K562 (cell line): Measurements from ENCODE around the gene ZIC2. TPM values are rescaled to one million over a fixed set of nuclear protein-coding genes. Genes with fewer than 3 reads are reported as not detected.
A peak's percentile ranks its signal among the peaks of the same experiment; 100 is the strongest.

Experiments used
- GATAD2B ChIP-seq: fragments of 450-650 bp; IDR thresholded peaks from 2 replicates; pipeline ENCODE4 v1.6.1; 2017; ENCODE audit warnings: mild to moderate bottlenecking, borderline replicate concordance
- MIER1 ChIP-seq: fragments of 450-650 bp; IDR thresholded peaks from 2 replicates; pipeline ENCODE4 v1.6.1; 2016; ENCODE audit warnings: antibody characterized with exemption, mild to moderate bottlenecking, low read depth
- NR2C2 ChIP-seq, 2 experiments: fragments of 200-800 bp in 1 of 2; sonication (Bioruptor generic) in 1 of 2; sonication (generic) in 1 of 2; formaldehyde crosslinking in 1 of 2; IDR thresholded peaks; 2 replicates each; pipeline versions ENCODE4 v1.6.1 to v1.8.0; 2016 to 2022; ENCODE audit warnings: mild to moderate bottlenecking in 1 of 2, missing compliant biosample characterization in 1 of 2, missing genetic modification characterization in 1 of 2, missing genetic modification reagents in 1 of 2
- NR3C1 ChIP-seq: sonication (generic); formaldehyde crosslinking; IDR thresholded peaks from 2 replicates; pipeline ENCODE4 v1.8.1; 2022; ENCODE audit warnings: missing genetic modification reagents
- NRF1 ChIP-seq, 2 experiments: fragments of 450-650 bp; IDR thresholded peaks in 1 of 2; conservative IDR thresholded peaks in 1 of 2; 2 replicates each; pipeline ENCODE4 v1.6.1; 2014; ENCODE audit warnings: mild to moderate bottlenecking in 2 of 2
- PHF8 ChIP-seq: fragments of 200-600 bp; sonication (generic); IDR thresholded peaks from 2 replicates; pipeline ENCODE4 v1.6.1; 2012; ENCODE audit warnings: mixed run types, mild to moderate bottlenecking, inconsistent platforms, low read length, moderate library complexity, borderline replicate concordance
- ZBTB1 ChIP-seq: sonication (generic); formaldehyde crosslinking; IDR thresholded peaks from 2 replicates; pipeline ENCODE4 v1.8.1; 2023; ENCODE audit warnings: missing genetic modification reagents, low read depth, mild to moderate bottlenecking, borderline replicate concordance
- ZFX ChIP-seq: sonication (generic); formaldehyde crosslinking; IDR thresholded peaks from 2 replicates; pipeline ENCODE4 v1.8.0; 2022; ENCODE audit warnings: mild to moderate bottlenecking, missing genetic modification reagents, moderate library complexity
- polyA plus RNA-seq, 8 experiments: library from polyadenylated mRNA; depleted of rRNA in 4 of 8; stranded (reverse) in 5 of 8; unstranded in 3 of 8; fragments of >200 nt; fragmentation: Nextera tagmentation in 2 of 8; fragmentation: Illumina TruSeq in 1 of 8; extraction: Ambion mirVana in 2 of 8; extraction: Trizol in 1 of 8; gene quantifications; 2 replicates each; pipeline versions ENCODE4 v1.2.1 to v1.2.3, GENCODE V29; 2011 to 2014; ENCODE audit warnings: inconsistent platforms in 1 of 8, missing spikeins in 1 of 8
- total RNA-seq, 7 experiments: library from RNA; depleted of rRNA in 6 of 7; stranded (reverse); fragments of >200 nt in 6 of 7; fragmentation: Illumina TruSeq in 2 of 7; extraction: Trizol in 2 of 7; gene quantifications; 2 replicates each; pipeline versions ENCODE4 v1.2.1 to v1.2.3, GENCODE V29; 2011 to 2021; ENCODE audit warnings: low replicate concordance in 1 of 7
- TF ChIP-seq, protein P1 (sequence below), 2 experiments: fragments of 450-650 bp in 1 of 2; sonication (generic) in 1 of 2; formaldehyde crosslinking in 1 of 2; IDR thresholded peaks; 2 replicates each; pipeline versions ENCODE4 v1.7.1 to v1.9.0; 2016 to 2022; ENCODE audit warnings: inconsistent platforms in 1 of 2, mild to moderate bottlenecking in 1 of 2, missing genetic modification reagents in 1 of 2
- TF ChIP-seq, protein P2 (sequence below): sonication (generic); formaldehyde crosslinking; IDR thresholded peaks from 2 replicates; pipeline ENCODE4 v1.8.0; 2023; ENCODE audit warnings: mild to moderate bottlenecking, missing genetic modification reagents
- TF ChIP-seq, protein P3 (sequence below), 2 experiments: fragments of 200-800 bp in 1 of 2; sonication (Bioruptor generic) in 1 of 2; sonication (generic) in 1 of 2; formaldehyde crosslinking in 1 of 2; IDR thresholded peaks in 1 of 2; conservative IDR thresholded peaks in 1 of 2; 2 replicates each; pipeline versions ENCODE4 v1.5.0 to v1.6.1; 2016 to 2020; ENCODE audit warnings: missing compliant biosample characterization in 1 of 2, missing genetic modification characterization in 1 of 2, missing genetic modification reagents in 1 of 2
- TF ChIP-seq, protein P4 (sequence below): sonication (generic); formaldehyde crosslinking; IDR thresholded peaks from 2 replicates; pipeline ENCODE4 v1.8.0; 2022; ENCODE audit warnings: mild to moderate bottlenecking, missing genetic modification reagents

ZIC2 gene
- total and polyA plus RNA-seq, 9 of the 15 experiments (the other 6 are each of a cell fraction or from before 2014, with no cell fraction given): 1.8 to 18.0 (median 4.5) TPM

DNA sequence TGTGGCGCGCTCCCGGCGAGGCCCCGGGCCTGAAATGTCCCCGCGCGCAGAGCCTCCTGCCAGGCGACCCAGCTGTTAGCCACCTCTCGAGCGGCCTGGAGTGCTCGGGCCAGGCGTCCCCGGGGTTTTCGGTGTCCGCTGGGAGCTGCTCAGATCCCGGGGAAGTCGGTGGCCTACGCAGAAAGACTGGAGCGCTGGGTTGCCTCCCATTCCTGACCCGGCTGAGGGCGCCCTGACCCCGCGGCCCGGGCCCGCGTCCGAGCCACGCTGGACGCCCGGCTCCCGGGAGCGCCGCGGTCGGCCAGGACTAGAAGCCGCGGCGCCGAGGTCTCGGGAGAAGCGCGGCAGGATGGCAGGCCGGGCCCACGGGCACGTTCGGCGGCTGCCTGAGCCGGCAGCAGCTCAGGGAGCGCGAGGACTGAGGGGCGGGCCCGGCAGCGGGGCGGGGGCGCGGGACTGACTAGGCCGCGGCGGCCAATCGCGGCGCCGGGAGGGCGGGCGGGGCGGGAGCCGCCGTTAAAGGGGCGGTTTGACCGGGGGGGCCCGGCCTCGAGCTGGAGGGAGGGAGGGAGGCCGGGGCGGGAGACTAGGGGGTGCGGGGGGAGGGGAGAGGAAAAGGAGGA lies 1.3 kb upstream of the ZIC2 start (continued):
- TF ChIP-seq, protein P1, sequence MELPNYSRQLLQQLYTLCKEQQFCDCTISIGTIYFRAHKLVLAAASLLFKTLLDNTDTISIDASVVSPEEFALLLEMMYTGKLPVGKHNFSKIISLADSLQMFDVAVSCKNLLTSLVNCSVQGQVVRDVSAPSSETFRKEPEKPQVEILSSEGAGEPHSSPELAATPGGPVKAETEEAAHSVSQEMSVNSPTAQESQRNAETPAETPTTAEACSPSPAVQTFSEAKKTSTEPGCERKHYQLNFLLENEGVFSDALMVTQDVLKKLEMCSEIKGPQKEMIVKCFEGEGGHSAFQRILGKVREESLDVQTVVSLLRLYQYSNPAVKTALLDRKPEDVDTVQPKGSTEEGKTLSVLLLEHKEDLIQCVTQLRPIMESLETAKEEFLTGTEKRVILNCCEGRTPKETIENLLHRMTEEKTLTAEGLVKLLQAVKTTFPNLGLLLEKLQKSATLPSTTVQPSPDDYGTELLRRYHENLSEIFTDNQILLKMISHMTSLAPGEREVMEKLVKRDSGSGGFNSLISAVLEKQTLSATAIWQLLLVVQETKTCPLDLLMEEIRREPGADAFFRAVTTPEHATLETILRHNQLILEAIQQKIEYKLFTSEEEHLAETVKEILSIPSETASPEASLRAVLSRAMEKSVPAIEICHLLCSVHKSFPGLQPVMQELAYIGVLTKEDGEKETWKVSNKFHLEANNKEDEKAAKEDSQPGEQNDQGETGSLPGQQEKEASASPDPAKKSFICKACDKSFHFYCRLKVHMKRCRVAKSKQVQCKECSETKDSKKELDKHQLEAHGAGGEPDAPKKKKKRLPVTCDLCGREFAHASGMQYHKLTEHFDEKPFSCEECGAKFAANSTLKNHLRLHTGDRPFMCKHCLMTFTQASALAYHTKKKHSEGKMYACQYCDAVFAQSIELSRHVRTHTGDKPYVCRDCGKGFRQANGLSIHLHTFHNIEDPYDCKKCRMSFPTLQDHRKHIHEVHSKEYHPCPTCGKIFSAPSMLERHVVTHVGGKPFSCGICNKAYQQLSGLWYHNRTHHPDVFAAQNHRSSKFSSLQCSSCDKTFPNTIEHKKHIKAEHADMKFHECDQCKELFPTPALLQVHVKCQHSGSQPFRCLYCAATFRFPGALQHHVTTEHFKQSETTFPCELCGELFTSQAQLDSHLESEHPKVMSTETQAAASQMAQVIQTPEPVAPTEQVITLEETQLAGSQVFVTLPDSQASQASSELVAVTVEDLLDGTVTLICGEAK (IDR thresholded peaks at IDR 0.05): no peak
- TF ChIP-seq, protein P1 (CRISPR knock-in tag; IDR thresholded peaks at IDR 0.05): 0 out of 2 replicates have a peak, but pooled peaks have one; percentile 14
- TF ChIP-seq NRF1 (conservative IDR thresholded peaks at IDR 0.05 in 1 of 2, IDR thresholded peaks at IDR 0.05 in 1 of 2): peak in 1 of 2 experiments; percentile 34; a peak in 2 of 4 replicates
- TF ChIP-seq ZBTB1 (CRISPR knock-in tag): peak; percentile 36; the same call in 1 of the 2 replicates
- TF ChIP-seq NR3C1 (CRISPR knock-in tag): 0 out of 2 replicates have a peak, but pooled peaks have one; percentile 80
- TF ChIP-seq, protein P2, sequence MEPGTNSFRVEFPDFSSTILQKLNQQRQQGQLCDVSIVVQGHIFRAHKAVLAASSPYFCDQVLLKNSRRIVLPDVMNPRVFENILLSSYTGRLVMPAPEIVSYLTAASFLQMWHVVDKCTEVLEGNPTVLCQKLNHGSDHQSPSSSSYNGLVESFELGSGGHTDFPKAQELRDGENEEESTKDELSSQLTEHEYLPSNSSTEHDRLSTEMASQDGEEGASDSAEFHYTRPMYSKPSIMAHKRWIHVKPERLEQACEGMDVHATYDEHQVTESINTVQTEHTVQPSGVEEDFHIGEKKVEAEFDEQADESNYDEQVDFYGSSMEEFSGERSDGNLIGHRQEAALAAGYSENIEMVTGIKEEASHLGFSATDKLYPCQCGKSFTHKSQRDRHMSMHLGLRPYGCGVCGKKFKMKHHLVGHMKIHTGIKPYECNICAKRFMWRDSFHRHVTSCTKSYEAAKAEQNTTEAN (CRISPR knock-in tag): 0 out of 2 replicates have a peak, but pooled peaks have one; percentile 11
- peak; percentile 80 for TF ChIP-seq ZFX
- peak; percentile 29; the same call in 1 of the 2 replicates for TF ChIP-seq GATAD2B
- TF ChIP-seq, protein P3, sequence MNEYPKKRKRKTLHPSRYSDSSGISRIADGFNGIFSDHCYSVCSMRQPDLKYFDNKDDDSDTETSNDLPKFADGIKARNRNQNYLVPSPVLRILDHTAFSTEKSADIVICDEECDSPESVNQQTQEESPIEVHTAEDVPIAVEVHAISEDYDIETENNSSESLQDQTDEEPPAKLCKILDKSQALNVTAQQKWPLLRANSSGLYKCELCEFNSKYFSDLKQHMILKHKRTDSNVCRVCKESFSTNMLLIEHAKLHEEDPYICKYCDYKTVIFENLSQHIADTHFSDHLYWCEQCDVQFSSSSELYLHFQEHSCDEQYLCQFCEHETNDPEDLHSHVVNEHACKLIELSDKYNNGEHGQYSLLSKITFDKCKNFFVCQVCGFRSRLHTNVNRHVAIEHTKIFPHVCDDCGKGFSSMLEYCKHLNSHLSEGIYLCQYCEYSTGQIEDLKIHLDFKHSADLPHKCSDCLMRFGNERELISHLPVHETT (CRISPR knock-in tag; conservative IDR thresholded peaks at IDR 0.05 in 1 of 2, IDR thresholded peaks at IDR 0.05 in 1 of 2): peak in 1 of 2 experiments; percentile 71; a peak in 2 of 4 replicates
- TF ChIP-seq, protein P4, sequence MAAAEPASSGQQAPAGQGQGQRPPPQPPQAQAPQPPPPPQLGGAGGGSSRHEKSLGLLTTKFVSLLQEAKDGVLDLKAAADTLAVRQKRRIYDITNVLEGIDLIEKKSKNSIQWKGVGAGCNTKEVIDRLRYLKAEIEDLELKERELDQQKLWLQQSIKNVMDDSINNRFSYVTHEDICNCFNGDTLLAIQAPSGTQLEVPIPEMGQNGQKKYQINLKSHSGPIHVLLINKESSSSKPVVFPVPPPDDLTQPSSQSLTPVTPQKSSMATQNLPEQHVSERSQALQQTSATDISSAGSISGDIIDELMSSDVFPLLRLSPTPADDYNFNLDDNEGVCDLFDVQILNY: 0 out of 2 replicates have a peak, but pooled peaks have one; percentile 45
- TF ChIP-seq PHF8: peak; percentile 60; the same call in 1 of the 2 replicates
- no peak for TF ChIP-seq NR2C2 (CRISPR knock-in tag; IDR thresholded peaks at IDR 0.05)
- peak; percentile 56; the same call in 1 of the 2 replicates for TF ChIP-seq NR2C2 (tag; IDR thresholded peaks at IDR 0.05)
- TF ChIP-seq MIER1: no peak
